Lower leg skin (tissue), 3 donors: ENCODE data around the gene CD74.

Experiments
- CTCF ChIP-seq, 3 donors: fragments of 450-650 bp; IDR thresholded peaks; one replicate each; pipeline ENCODE4 v1.5.1; 2016; ENCODE audit warnings: antibody characterized with exemption in 3 of 3, mild to moderate bottlenecking in 3 of 3, moderate library complexity in 2 of 3
- POLR2A ChIP-seq, 2 donors: fragments of 450-650 bp; IDR thresholded peaks; one replicate each; pipeline ENCODE4 v1.6.1; 2016 to 2017; ENCODE audit warnings: antibody characterized with exemption in 2 of 2, mild to moderate bottlenecking in 1 of 2, moderate library complexity in 1 of 2

GRCh38 chr5:150449517-150450339, 37.0 kb upstream of the CD74 start, which contains the start of gene RPS14:
- TF ChIP-seq CTCF (IDR thresholded peaks at IDR 0.05), result peak in 1 of 3 donors; percentile 89
- peak in 1 of 2 donors; percentile 41 for TF ChIP-seq POLR2A (IDR thresholded peaks at IDR 0.05)
